Karpas-422 (cell line): ENCODE results near the gene CRB2. TPM values are rescaled to one million over a fixed set of nuclear protein-coding genes. Genes with fewer than 3 reads are reported as not detected.

Experiments used
- DNase-seq: peaks from one replicate; pipeline ENCODE4 v3.0.0-alpha.2; 2015
- H2AFZ ChIP-seq: fragments of 200-600 bp; sonication (generic); 2 replicates; pipeline ENCODE4 v1.6.1; 2014; ENCODE audit warnings: antibody characterized with exemption, low read length, mixed read lengths
- H3K27ac ChIP-seq: fragments of 200-600 bp; sonication (generic); 2 replicates; pipeline ENCODE4 v1.5.1; 2014; ENCODE audit warnings: mild to moderate bottlenecking, low read length, moderate library complexity
- H3K27me3 ChIP-seq: fragments of 200-600 bp; sonication (generic); 2 replicates; pipeline ENCODE4 v1.6.1; 2014; ENCODE audit warnings: low read length, mixed read lengths
- H3K36me3 ChIP-seq: fragments of 200-600 bp; sonication (generic); 2 replicates; pipeline ENCODE4 v1.6.1; 2014; ENCODE audit warnings: low read length, mixed read lengths; ENCODE audit not compliant: insufficient read depth
- H3K4me1 ChIP-seq: fragments of 200-600 bp; sonication (generic); 2 replicates; pipeline ENCODE4 v1.6.1; 2014; ENCODE audit warnings: mild to moderate bottlenecking, low read length, mixed read lengths
- H3K4me2 ChIP-seq: fragments of 200-600 bp; sonication (generic); 2 replicates; pipeline ENCODE4 v1.6.1; 2014; ENCODE audit warnings: low read length, low read depth, mild to moderate bottlenecking; ENCODE audit not compliant: poor library complexity, severe bottlenecking
- H3K4me3 ChIP-seq: fragments of 200-600 bp; sonication (generic); 2 replicates; pipeline ENCODE4 v1.5.1; 2014; ENCODE audit warnings: mild to moderate bottlenecking, antibody characterized with exemption, low read length, mixed read lengths
- H3K79me2 ChIP-seq: fragments of 200-600 bp; sonication (generic); 2 replicates; pipeline ENCODE4 v1.6.1; 2014; ENCODE audit warnings: mild to moderate bottlenecking, low read length, mixed read lengths
- H3K9ac ChIP-seq: fragments of 200-600 bp; sonication (generic); 2 replicates; pipeline ENCODE4 v1.6.0; 2014; ENCODE audit warnings: low read length
- H3K9me2 ChIP-seq: fragments of 200-600 bp; sonication (generic), shearing (Covaris generic); replicated peaks from 2 replicates; pipeline ENCODE4 v1.6.0; 2014; ENCODE audit warnings: mild to moderate bottlenecking, low read length, moderate library complexity; ENCODE audit not compliant: insufficient read depth
- H3K9me3 ChIP-seq: fragments of 300-700, 200-600 bp; sonication (generic); 2 replicates; pipeline ENCODE4 v1.6.1; 2014; ENCODE audit warnings: low read length, mixed read lengths
- H4K20me1 ChIP-seq: fragments of 200-600 bp; sonication (generic); 2 replicates; pipeline ENCODE4 v1.6.1; 2014; ENCODE audit warnings: mild to moderate bottlenecking, antibody characterized with exemption, low read length, low read depth; ENCODE audit not compliant: insufficient read depth
- total RNA-seq: library from RNA; depleted of rRNA; stranded (reverse); fragments of >200 nt; shearing (Covaris generic); gene quantifications from 2 replicates; pipeline ENCODE4 v1.2.3, GENCODE V29; 2014; ENCODE audit warnings: low replicate concordance

Gene CRB2
- total RNA-seq, 1 experiment from 2014 or later = not detected

DNA sequence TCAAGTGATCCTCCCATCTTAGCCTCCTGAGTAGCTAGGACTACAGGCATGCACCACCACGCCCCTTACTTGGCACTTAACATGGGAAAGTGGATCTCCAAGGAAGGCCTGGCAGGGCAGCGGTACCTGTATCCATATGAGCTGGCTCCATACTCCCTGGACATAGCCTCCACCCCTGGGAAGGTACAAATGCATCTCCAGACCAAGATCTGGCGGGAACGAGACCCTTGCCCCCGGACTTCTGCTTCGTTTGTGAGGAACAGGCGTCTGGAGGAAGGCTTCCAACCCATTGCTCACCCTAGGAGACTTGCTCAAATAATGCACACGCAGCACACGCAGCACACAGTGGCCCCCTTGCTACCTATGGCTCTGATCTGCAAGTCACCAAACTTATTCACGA lies 55.2 kb downstream of the CRB2 start:
- no peak overlapping the region for H2AFZ ChIP-seq
- H3K9me3 ChIP-seq = no peaks in the 10 kb centered on the region
- no peak for DNase-seq
- H3K27me3 ChIP-seq = no peaks in the 10 kb centered on the region
- H3K27ac ChIP-seq = no peak overlapping the region
- H3K79me2 ChIP-seq = no peaks in the 10 kb centered on the region
- no peaks in the 10 kb centered on the region for H4K20me1 ChIP-seq
- no peaks in the 10 kb centered on the region for H3K9me2 ChIP-seq
- H3K4me2 ChIP-seq = no peak overlapping the region
- no peak overlapping the region for H3K4me3 ChIP-seq
- H3K36me3 ChIP-seq = no peaks in the 10 kb centered on the region
- H3K4me1 ChIP-seq = no peaks in the 10 kb centered on the region
- no peak overlapping the region for H3K9ac ChIP-seq

DNA sequence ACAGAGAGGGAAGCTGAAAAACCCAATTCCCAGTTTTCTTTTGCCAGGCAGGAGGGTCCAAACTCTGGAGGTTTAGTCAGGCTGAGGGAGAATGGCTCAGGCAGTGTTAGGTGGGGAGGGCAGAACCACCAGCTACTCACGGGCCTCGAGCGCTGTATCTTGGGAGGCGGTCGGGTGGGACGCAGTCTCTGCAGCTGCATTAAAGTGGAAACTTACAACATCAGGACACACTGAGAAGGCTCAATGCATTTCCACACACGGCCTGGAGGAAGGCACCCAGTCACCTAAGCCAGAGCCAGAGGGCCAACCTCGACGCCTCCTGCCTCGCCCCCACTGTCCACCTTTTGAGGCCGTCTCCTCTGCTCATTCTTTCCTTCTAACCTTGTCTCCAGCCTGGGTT lies 55.6 kb downstream of the CRB2 start:
- no peaks in the 10 kb centered on the region for H3K4me1 ChIP-seq
- H2AFZ ChIP-seq = no peak overlapping the region
- H4K20me1 ChIP-seq = no peaks in the 10 kb centered on the region
- no peak for DNase-seq
- H3K4me2 ChIP-seq = no peak overlapping the region
- no peak overlapping the region for H3K4me3 ChIP-seq
- H3K9me2 ChIP-seq = no peaks in the 10 kb centered on the region
- no peaks in the 10 kb centered on the region for H3K79me2 ChIP-seq
- H3K9ac ChIP-seq = no peak overlapping the region
- H3K9me3 ChIP-seq = no peaks in the 10 kb centered on the region
- H3K36me3 ChIP-seq = no peaks in the 10 kb centered on the region
- no peaks in the 10 kb centered on the region for H3K27me3 ChIP-seq
- no peak overlapping the region for H3K27ac ChIP-seq

DNA sequence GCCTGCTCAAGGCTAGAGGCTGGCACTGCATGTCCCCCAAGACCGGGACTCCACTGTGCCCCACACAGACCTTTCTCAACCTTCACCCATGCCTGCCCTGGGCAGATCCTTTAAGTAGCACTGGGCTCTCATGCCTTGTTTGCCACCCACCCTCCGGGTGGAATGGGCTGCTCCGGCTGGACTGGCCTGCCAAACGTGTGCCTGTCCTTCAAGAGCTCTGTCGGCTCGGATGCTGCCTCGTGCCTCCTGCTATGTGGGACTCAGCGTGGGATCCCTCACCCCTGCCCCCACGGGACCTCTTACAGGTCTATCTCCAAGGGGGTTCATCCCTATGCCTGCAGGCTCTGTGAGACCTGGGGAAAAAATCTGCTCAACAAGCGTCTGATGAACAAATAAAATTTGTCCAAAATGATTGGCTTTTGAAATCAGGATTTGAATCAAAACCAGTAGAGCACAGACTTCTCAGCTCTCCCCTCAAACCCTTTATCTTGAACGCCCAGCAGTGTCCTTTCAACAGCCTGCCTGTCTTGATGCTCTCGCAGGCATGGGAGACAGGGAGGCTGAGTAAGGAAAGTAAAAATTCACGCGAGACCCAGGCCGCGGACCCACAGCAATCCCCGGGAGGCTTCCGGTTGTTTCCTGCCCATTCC lies 56.3 kb downstream of the CRB2 start:
- Histone ChIP-seq H3K27ac (no peak overlapping the region), H3K4me2 (no peak overlapping the region), H3K36me3 (no peaks in the 10 kb centered on the region)

DNA sequence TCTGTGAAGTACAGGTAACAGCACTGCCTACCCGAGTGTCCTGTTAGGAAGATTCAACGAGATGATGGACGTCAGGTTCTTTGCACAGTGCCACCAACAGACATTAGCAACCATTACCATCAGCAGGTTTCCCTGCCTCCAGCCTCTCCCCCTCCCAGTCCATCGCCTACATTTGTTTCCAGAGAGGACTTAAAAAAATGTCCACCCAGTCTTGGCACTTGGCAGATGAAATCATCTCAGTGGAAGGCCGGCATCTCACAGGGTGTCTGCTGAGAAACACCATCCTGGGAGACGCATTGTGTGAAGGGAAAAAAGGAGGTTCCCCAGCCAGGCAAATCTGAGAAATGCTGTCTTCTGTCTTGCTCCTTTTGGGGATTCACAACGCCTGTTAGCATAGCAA lies 58.2 kb downstream of the CRB2 start:
- Histone ChIP-seq H3K36me3 (no peaks in the 10 kb centered on the region), H3K4me2 (no peak overlapping the region)

More for the DNA sequence above, 56.3 kb downstream of the CRB2 start:
- Histone ChIP-seq H4K20me1 (no peaks in the 10 kb centered on the region), H3K4me3 (no peak overlapping the region), H3K79me2 (no peaks in the 10 kb centered on the region), H3K4me1 (no peaks in the 10 kb centered on the region), H2AFZ (no peak overlapping the region), H3K9ac (no peak overlapping the region), H3K27me3 (no peaks in the 10 kb centered on the region), H3K9me3 (no peaks in the 10 kb centered on the region), H3K9me2 (no peaks in the 10 kb centered on the region)
- DNase-seq = no peak

DNA sequence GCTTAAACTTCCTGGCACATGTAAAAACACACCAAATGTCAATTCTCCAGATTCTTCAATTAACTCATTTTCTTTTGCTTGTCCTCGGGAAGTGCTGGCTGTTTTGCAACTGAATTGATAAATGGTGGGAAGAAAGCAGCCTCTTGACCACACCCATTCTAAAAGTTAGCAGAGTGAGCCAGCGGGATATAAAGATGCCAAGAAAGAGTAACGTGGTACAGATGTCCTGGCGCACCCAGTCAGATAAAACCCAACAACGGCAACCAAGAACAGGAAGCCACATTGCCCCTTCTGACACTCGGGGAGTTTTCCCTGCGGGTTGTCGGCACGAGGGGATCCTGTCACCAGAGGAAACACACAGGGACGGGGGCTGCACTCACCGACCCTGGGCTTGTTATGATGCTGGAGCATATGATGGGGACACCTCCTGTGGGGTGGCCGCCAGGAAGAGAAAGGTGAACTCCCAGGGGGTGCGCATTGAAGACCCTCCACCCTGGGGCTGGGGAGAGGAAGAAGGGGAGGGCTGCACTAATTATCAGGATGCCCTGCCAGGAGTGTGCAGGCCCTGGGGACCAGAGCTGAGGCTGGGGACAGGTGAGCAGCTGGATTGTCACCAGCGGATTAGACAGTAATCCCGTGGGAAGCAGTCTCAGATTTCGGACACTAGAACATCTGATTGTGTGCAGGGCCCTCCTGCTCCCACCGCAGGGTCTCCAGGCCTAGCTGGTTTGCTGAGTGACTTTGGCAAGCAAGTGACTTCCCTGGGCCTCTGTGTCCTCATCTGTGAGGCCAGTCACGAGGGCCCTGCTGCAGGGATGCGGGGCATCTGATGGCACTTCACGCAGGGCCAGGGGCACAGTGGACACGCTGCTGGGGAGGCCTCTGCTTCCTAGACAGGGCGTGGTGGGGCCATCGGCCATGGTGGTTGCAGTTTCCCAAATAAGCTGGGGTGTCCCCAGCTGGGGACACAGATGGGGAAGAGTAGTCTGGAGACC lies 59.2 kb downstream of the CRB2 start:
- H2AFZ ChIP-seq = no peak overlapping the region
- no peaks in the 10 kb centered on the region for H3K9me3 ChIP-seq
- H3K27ac ChIP-seq = no peak overlapping the region
- DNase-seq = no peak
- no peaks in the 10 kb centered on the region for H3K4me1 ChIP-seq
- H3K27me3 ChIP-seq = no peaks in the 10 kb centered on the region
- no peak overlapping the region for H3K4me3 ChIP-seq
- no peaks in the 10 kb centered on the region for H3K79me2 ChIP-seq
- H3K9me2 ChIP-seq = no peaks in the 10 kb centered on the region
- no peak overlapping the region for H3K4me2 ChIP-seq
- no peak overlapping the region for H3K9ac ChIP-seq
- no peaks in the 10 kb centered on the region for H4K20me1 ChIP-seq
- H3K36me3 ChIP-seq = no peaks in the 10 kb centered on the region

More for the DNA sequence above, 58.2 kb downstream of the CRB2 start:
- Histone ChIP-seq H2AFZ (no peak overlapping the region), H3K79me2 (no peaks in the 10 kb centered on the region), H3K4me3 (no peak overlapping the region), H3K4me1 (no peaks in the 10 kb centered on the region), H3K9me2 (no peaks in the 10 kb centered on the region), H3K27ac (no peak overlapping the region), H3K9ac (no peak overlapping the region), H3K9me3 (no peaks in the 10 kb centered on the region), H4K20me1 (no peaks in the 10 kb centered on the region), H3K27me3 (no peaks in the 10 kb centered on the region)
- DNase-seq = no peak

DNA sequence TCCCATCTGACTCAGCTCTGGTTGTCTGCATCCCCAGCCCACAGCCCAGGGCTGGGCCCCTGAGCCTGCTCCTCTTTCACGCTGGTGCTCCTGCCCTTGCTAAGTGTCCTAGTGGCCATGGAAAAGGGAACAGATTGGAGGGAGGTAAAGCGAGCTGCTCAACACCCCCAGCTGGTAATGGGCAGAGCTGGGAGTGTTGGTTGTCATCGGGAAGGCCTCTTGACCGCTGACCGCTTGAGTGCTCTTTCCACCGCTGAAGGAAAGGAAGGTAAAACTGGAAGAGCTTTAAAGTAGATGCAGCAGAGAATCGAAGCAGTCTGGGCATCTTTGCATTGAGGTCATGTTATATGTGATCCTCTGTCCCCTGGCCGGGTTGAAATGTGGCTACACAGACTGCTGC lies 60.2 kb downstream of the CRB2 start:
- no peak overlapping the region for H3K4me3 ChIP-seq
- no peak overlapping the region for H3K4me2 ChIP-seq
- H3K9me2 ChIP-seq = no peaks in the 10 kb centered on the region
- H3K9ac ChIP-seq = no peak overlapping the region
- DNase-seq = no peak
- no peaks in the 10 kb centered on the region for H3K9me3 ChIP-seq
- no peak overlapping the region for H3K27ac ChIP-seq
- no peaks in the 10 kb centered on the region for H3K4me1 ChIP-seq
- no peaks in the 10 kb centered on the region for H3K27me3 ChIP-seq
- no peak overlapping the region for H2AFZ ChIP-seq
- H3K79me2 ChIP-seq = no peaks in the 10 kb centered on the region
- no peaks in the 10 kb centered on the region for H3K36me3 ChIP-seq
- no peaks in the 10 kb centered on the region for H4K20me1 ChIP-seq

DNA sequence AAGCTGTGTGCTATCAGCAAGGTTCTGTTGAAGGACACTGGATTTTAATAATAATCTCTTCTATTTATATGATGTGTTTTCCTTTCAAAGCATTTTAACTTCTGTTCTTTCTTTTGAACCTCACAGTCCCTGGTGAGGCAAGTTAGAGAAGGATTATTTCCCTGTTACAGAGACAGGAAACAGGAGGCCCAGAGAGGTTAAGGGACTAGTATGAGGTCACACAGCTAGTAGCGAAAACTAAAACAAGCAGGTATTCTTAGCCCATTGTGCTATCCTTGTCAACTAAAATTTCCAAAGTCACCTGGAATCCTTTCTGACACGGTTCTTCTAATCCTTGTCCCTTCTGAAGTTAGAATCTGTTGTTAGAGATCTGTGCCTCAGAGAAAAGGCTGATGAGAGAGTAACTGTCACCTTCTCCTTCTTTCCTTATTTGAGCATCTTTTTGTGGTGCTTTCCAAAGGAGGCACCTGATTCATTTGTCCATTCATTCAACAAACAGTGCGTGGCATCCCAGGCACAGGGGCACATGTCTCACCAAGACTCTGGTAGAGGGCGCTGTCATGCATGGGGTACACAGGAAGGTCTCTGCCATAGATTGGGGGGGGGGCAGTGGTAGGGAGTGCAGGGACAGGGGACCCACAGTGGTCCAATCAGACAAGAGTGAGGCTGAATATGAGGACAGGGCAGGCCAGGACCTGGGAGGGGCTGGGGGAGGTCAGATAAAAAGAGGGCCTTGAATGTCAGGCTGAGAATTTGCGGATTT lies 61.5 kb downstream of the CRB2 start:
- no peaks in the 10 kb centered on the region for H3K9me3 ChIP-seq
- no peaks in the 10 kb centered on the region for H4K20me1 ChIP-seq
- DNase-seq = no peak
- no peak overlapping the region for H3K27ac ChIP-seq
- no peaks in the 10 kb centered on the region for H3K79me2 ChIP-seq
- no peak overlapping the region for H3K9ac ChIP-seq
- H2AFZ ChIP-seq = no peak overlapping the region
- H3K27me3 ChIP-seq = no peaks in the 10 kb centered on the region
- H3K4me1 ChIP-seq = no peaks in the 10 kb centered on the region
- no peak overlapping the region for H3K4me2 ChIP-seq
- H3K9me2 ChIP-seq = no peaks in the 10 kb centered on the region
- no peak overlapping the region for H3K4me3 ChIP-seq
- H3K36me3 ChIP-seq = no peaks in the 10 kb centered on the region

DNA sequence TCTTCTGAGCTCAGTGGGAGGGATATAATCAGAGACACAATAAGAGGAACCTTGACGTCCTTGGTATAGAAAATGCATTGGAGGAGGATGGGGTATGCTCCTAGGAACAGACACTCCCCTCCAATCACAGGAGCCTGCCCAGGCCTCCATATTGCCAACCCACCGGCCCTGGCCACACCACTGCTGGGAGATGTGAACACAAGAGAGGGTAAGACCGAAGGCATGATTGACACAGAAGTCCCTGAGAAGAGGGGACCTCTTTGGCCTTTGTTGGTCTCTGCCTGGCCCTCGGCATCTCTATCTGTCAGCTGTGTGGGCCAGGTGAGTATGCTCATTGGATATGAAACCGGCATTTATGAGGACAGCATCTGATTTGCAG lies 62.0 kb downstream of the CRB2 start:
- no peaks in the 10 kb centered on the region for H4K20me1 ChIP-seq
- DNase-seq = no peak
- no peaks in the 10 kb centered on the region for H3K79me2 ChIP-seq
- no peaks in the 10 kb centered on the region for H3K4me1 ChIP-seq
- H3K27me3 ChIP-seq = no peaks in the 10 kb centered on the region
- H3K9me3 ChIP-seq = no peaks in the 10 kb centered on the region
- H3K4me2 ChIP-seq = no peak overlapping the region
- no peak overlapping the region for H3K4me3 ChIP-seq
- H3K9me2 ChIP-seq = no peaks in the 10 kb centered on the region
- H3K27ac ChIP-seq = no peak overlapping the region
- no peaks in the 10 kb centered on the region for H3K36me3 ChIP-seq
- H3K9ac ChIP-seq = no peak overlapping the region
- no peak overlapping the region for H2AFZ ChIP-seq
